ENCODE data around the gene ECE1. TPM values are rescaled to one million over a fixed set of nuclear protein-coding genes. Genes with fewer than 3 reads are reported as not detected.

Gene ECE1
- total RNA-seq, 1 experiment from 2014 or later: 192 TPM

- no peaks in the 10 kb centered on the region for H3K4me1 ChIP-seq (ENCODE audit: control insufficient read depth, insufficient read depth, low read length)
- intact Hi-C loops (cut with micrococcal nuclease; ENCODE audit: unreplicated experiment) (no loop called here), in situ Hi-C loops (cut with HindIII; ENCODE audit: low pct_unique_long_range_greater_than_20kb, low sequenced_read_pairs) (no loop called here)
- no peak overlapping the region for H3K4me3 ChIP-seq (ENCODE audit: low read depth in 2 of 2, low read length in 2 of 2)
- BruUV-seq (replicated peaks): no TSS peak
- no peaks in the 10 kb centered on the region for H3K36me3 ChIP-seq (ENCODE audit: control insufficient read depth, insufficient read depth, low read length)
- CTCF ChIA-PET: no interaction called here
- DNase-seq (ENCODE audit: low read depth, low spot score) (no peak), ATAC-seq (no peak)
- H3K9me3 ChIP-seq (ENCODE audit: control insufficient read depth, insufficient read depth, low read depth, low read length): no peaks in the 10 kb centered on the region
- TF ChIP-seq SIN3A (IDR thresholded peaks at IDR 0.05; ENCODE audit: borderline replicate concordance, insufficient read depth, low read depth, low read length): no peak
- TF ChIP-seq POLR2AphosphoS5 (IDR thresholded peaks at IDR 0.05; ENCODE audit: low read depth, low read length): no peak
- no peak for TF ChIP-seq TCF7L2 (IDR thresholded peaks at IDR 0.05; ENCODE audit: low read depth, low read length)
- TF ChIP-seq REST (IDR thresholded peaks at IDR 0.05; ENCODE audit: insufficient read depth in 1 of 2, low read depth in 2 of 2, low read length in 1 of 2): no peak
- TF ChIP-seq CTCF (IDR thresholded peaks at IDR 0.05): no peak
- POLR2A ChIA-PET: interaction anchor here (0.6 kb wide), 2 partner anchors 551 to 669 kb away, joined by 3 to 10 read pairs; no protein-coding TSS in a partner anchor
- H3K27me3 ChIP-seq (ENCODE audit: control insufficient read depth, insufficient read depth, low read length): no peaks in the 10 kb centered on the region
- H3K27ac ChIP-seq (ENCODE audit: low read length): no peak overlapping the region
Measured at GRCh38 chr1:21185221-21185731, 105.0 kb downstream of the ECE1 start.

GRCh38 chr1:21184276-21184675 is 106.0 kb downstream of the ECE1 start:
- Histone ChIP-seq H3K9me3 (ENCODE audit: control insufficient read depth, insufficient read depth, low read depth, low read length) (no peaks in the 10 kb centered on the region), H3K27ac (ENCODE audit: low read length) (no peak overlapping the region), H3K27me3 (ENCODE audit: control insufficient read depth, insufficient read depth, low read length) (no peaks in the 10 kb centered on the region), H3K4me3 (ENCODE audit: low read depth in 2 of 2, low read length in 2 of 2) (no peak overlapping the region), H3K36me3 (ENCODE audit: control insufficient read depth, insufficient read depth, low read length) (no peaks in the 10 kb centered on the region), H3K4me1 (ENCODE audit: control insufficient read depth, insufficient read depth, low read length) (no peaks in the 10 kb centered on the region)
- ATAC-seq (0 out of 2 replicates have a peak, but pooled peaks have one; percentile 46), DNase-seq (ENCODE audit: low read depth, low spot score) (no peak)
- TF ChIP-seq REST (IDR thresholded peaks at IDR 0.05; ENCODE audit: insufficient read depth in 1 of 2, low read depth in 2 of 2, low read length in 1 of 2): no peak
- no peak for TF ChIP-seq TCF7L2 (IDR thresholded peaks at IDR 0.05; ENCODE audit: low read depth, low read length)
- BruUV-seq (replicated peaks): no TSS peak
- intact Hi-C loops (cut with micrococcal nuclease; ENCODE audit: unreplicated experiment) (no loop called here), in situ Hi-C loops (cut with HindIII; ENCODE audit: low pct_unique_long_range_greater_than_20kb, low sequenced_read_pairs) (no loop called here)
- CTCF ChIA-PET: no interaction called here
- POLR2A ChIA-PET: interaction anchor here (0.6 kb wide), 1 partner anchor 25 kb away, joined by 7 read pairs; no protein-coding TSS in a partner anchor
